Caco-2 (cell line): ENCODE data around the gene OPN1SW. TPM values are rescaled to one million over a fixed set of nuclear protein-coding genes. Genes with fewer than 3 reads are reported as not detected.

Experiments
- BruUV-seq: library from RNA; stranded (reverse); fragments of 400-500 nt; replicated peaks from 2 replicates; lab custom pipeline; 2021; lab: Mats Ljungman, UMichigan
- CTCF ChIA-PET: fragments of 300-600 bp; sonication (Branson Sonifier 250); formaldehyde crosslinking; loops from one replicate; lab custom pipeline; 2022; ENCODE audit warnings: antibody characterized with exemption; lab: Charles Lee
- POLR2A ChIA-PET: fragments of 300-600 bp; sonication (Branson Sonifier 250); formaldehyde crosslinking; loops from one replicate; lab custom pipeline; 2022; ENCODE audit warnings: antibody characterized with exemption; lab: Charles Lee
- DNase-seq, 2 experiments: peaks; one replicate each; pipeline versions ENCODE4 v3.0.0 to v3.0.0-alpha.2; 2020 to 2022
- H3K27me3 ChIP-seq: replicated peaks from 2 replicates; pipeline ENCODE4 v1.6.0; 2011; ENCODE audit warnings: low read length; ENCODE audit not compliant: control insufficient read depth, insufficient read depth
- H3K36me3 ChIP-seq: 2 replicates; pipeline ENCODE4 v1.5.1; 2011; ENCODE audit warnings: low read length; ENCODE audit not compliant: control insufficient read depth, insufficient read depth
- H3K4me1 ChIP-seq: fragments of 250-450 bp; sonication (Bioruptor Pico); 2 replicates; pipeline ENCODE4 v1.5.1; 2020; ENCODE audit warnings: mild to moderate bottlenecking
- H3K4me3 ChIP-seq: 2 replicates; pipeline ENCODE4 v1.5.1; 2011; ENCODE audit warnings: low read depth, mild to moderate bottlenecking, control low read depth, low read length
- H3K9me3 ChIP-seq: fragments of 250-450 bp; sonication (Bioruptor Pico); 2 replicates; pipeline ENCODE4 v1.5.1; 2020; ENCODE audit warnings: mild to moderate bottlenecking, moderate library complexity
- H3K27ac Mint-ChIP-seq: one replicate; pipeline ENCODE4 v1.8.0; 2022; ENCODE audit warnings: mixed read lengths; ENCODE audit not compliant: unreplicated experiment
- H3K27me3 Mint-ChIP-seq: one replicate; pipeline ENCODE4 v1.8.0; 2022; ENCODE audit warnings: mixed read lengths; ENCODE audit not compliant: insufficient read depth, unreplicated experiment
- H3K36me3 Mint-ChIP-seq: one replicate; pipeline ENCODE4 v1.8.0; 2022; ENCODE audit warnings: mild to moderate bottlenecking, mixed read lengths; ENCODE audit not compliant: insufficient read depth, unreplicated experiment
- H3K4me1 Mint-ChIP-seq: one replicate; pipeline ENCODE4 v1.8.0; 2022; ENCODE audit warnings: low read depth, mixed read lengths; ENCODE audit not compliant: unreplicated experiment
- H3K4me3 Mint-ChIP-seq: one replicate; pipeline ENCODE4 v1.8.0; 2022; ENCODE audit warnings: mild to moderate bottlenecking, moderate library complexity, mixed read lengths; ENCODE audit not compliant: unreplicated experiment
- H3K9me3 Mint-ChIP-seq: one replicate; pipeline ENCODE4 v1.8.0; 2022; ENCODE audit warnings: mixed read lengths; ENCODE audit not compliant: unreplicated experiment
- intact Hi-C: fragments of 100-400 bp; cut with micrococcal nuclease; formaldehyde crosslinking; loops from one replicate; pipeline ENCODE4 v1.10.0; 2022; ENCODE audit not compliant: unreplicated experiment
- total RNA-seq: library from RNA; stranded (reverse); gene quantifications from 2 replicates; pipeline ENCODE4 v1.2.3, GENCODE V29; 2022
- TF ChIP-seq, protein P1 (sequence below), 2 experiments: fragments of 200-600 bp in 1 of 2; IDR thresholded peaks; 1 replicate in 1 of 2; 2 replicates in 1 of 2; pipeline versions ENCODE4 v1.5.1 to v1.8.0; 2011 to 2022; ENCODE audit warnings: antibody characterized with exemption in 1 of 2, control low read depth in 1 of 2, inconsistent platforms in 1 of 2, low read depth in 1 of 2, low read length in 1 of 2, mild to moderate bottlenecking in 1 of 2, moderate library complexity in 1 of 2; ENCODE audit not compliant: insufficient read depth in 1 of 2, severe bottlenecking in 1 of 2, unreplicated experiment in 1 of 2

Gene OPN1SW
- total RNA-seq, 1 experiment from 2014 or later = not detected

- peaks cover 55% of the 10 kb centered on the region for H3K36me3 Mint-ChIP-seq
- no peak overlapping the region for H3K4me3 ChIP-seq
- peaks cover 1% of the 10 kb centered on the region for H3K36me3 ChIP-seq
- H3K4me1 Mint-ChIP-seq = peaks cover 6% of the 10 kb centered on the region
- H3K4me1 ChIP-seq = no peaks in the 10 kb centered on the region
- H3K27me3 ChIP-seq = no peaks in the 10 kb centered on the region
- H3K9me3 ChIP-seq = peaks cover 8% of the 10 kb centered on the region; the same call in 1 of the 2 replicates
- no peak overlapping the region for H3K27ac Mint-ChIP-seq
- H3K27me3 Mint-ChIP-seq = no peaks in the 10 kb centered on the region
- H3K4me3 Mint-ChIP-seq = no peak overlapping the region
- POLR2A ChIA-PET = no interaction called here
- H3K9me3 Mint-ChIP-seq = peaks cover 19% of the 10 kb centered on the region
- CTCF ChIA-PET = no interaction called here
- TSS peak; percentile 4 for BruUV-seq
- intact Hi-C loops = no loop called here
- TF ChIP-seq, protein P1, sequence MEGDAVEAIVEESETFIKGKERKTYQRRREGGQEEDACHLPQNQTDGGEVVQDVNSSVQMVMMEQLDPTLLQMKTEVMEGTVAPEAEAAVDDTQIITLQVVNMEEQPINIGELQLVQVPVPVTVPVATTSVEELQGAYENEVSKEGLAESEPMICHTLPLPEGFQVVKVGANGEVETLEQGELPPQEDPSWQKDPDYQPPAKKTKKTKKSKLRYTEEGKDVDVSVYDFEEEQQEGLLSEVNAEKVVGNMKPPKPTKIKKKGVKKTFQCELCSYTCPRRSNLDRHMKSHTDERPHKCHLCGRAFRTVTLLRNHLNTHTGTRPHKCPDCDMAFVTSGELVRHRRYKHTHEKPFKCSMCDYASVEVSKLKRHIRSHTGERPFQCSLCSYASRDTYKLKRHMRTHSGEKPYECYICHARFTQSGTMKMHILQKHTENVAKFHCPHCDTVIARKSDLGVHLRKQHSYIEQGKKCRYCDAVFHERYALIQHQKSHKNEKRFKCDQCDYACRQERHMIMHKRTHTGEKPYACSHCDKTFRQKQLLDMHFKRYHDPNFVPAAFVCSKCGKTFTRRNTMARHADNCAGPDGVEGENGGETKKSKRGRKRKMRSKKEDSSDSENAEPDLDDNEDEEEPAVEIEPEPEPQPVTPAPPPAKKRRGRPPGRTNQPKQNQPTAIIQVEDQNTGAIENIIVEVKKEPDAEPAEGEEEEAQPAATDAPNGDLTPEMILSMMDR (IDR thresholded peaks at IDR 0.05; ENCODE audit: insufficient read depth in 1 of 2, low read depth in 1 of 2, low read length in 1 of 2, severe bottlenecking in 1 of 2, unreplicated experiment in 1 of 2) = no peak
- DNase-seq = no peak
These were observed 1.8 kb upstream of the OPN1SW start for GRCh38 chr7:128777156-128778123.

DNA sequence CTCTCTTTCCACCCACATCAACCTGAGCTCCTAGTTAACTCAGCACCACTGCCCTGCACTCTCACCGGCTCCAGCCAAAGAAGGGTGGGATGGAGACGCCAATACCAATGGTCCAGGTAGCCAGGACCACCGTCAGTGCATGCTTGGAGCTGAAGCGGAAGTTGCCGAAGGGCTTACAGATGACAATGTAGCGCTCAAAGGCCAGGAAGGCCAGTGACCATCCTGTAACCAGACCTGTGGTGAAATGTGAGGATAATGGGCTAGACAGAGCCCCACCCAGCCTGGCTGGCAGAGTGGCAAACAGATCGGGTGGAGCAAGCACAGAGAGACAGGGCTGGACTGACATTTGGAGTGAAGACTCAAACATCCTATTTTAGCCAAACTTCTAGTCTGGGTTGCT lies 673 bp downstream of the OPN1SW start:
- ChIA-PET CTCF (no interaction called here), POLR2A (no interaction called here)
- Histone ChIP-seq H3K27me3 (no peaks in the 10 kb centered on the region), H3K36me3 (peaks cover 3% of the 10 kb centered on the region), H3K4me1 (no peaks in the 10 kb centered on the region), H3K9me3 (peaks cover 8% of the 10 kb centered on the region; the same call in 1 of the 2 replicates), H3K4me3 (no peak overlapping the region)
- Mint-ChIP-seq H3K27me3 (no peaks in the 10 kb centered on the region), H3K36me3 (peaks cover 80% of the 10 kb centered on the region), H3K4me1 (peaks cover 6% of the 10 kb centered on the region), H3K4me3 (no peak overlapping the region), H3K27ac (no peak overlapping the region), H3K9me3 (peaks cover 19% of the 10 kb centered on the region)
- BruUV-seq = no TSS peak
- no peak for DNase-seq
- TF ChIP-seq, protein P1 (IDR thresholded peaks at IDR 0.05; ENCODE audit: insufficient read depth in 1 of 2, low read depth in 1 of 2, low read length in 1 of 2, severe bottlenecking in 1 of 2, unreplicated experiment in 1 of 2) = no peak
- intact Hi-C loops = no loop called here

GRCh38 chr7:128774029-128774689 lies 1.4 kb downstream of the OPN1SW start:
- Mint-ChIP-seq H3K4me3 (no peak overlapping the region), H3K36me3 (peaks cover 87% of the 10 kb centered on the region), H3K9me3 (peaks cover 19% of the 10 kb centered on the region), H3K27ac (peak overlapping the region; percentile 35), H3K27me3 (no peaks in the 10 kb centered on the region), H3K4me1 (peaks cover 6% of the 10 kb centered on the region)
- no TSS peak for BruUV-seq
- CTCF ChIA-PET = no interaction called here
- Histone ChIP-seq H3K9me3 (peaks cover 8% of the 10 kb centered on the region; the same call in 1 of the 2 replicates), H3K4me3 (no peak overlapping the region), H3K27me3 (no peaks in the 10 kb centered on the region), H3K4me1 (no peaks in the 10 kb centered on the region), H3K36me3 (peaks cover 3% of the 10 kb centered on the region)
- TF ChIP-seq, protein P1 (IDR thresholded peaks at IDR 0.05; ENCODE audit: insufficient read depth in 1 of 2, low read depth in 1 of 2, low read length in 1 of 2, severe bottlenecking in 1 of 2, unreplicated experiment in 1 of 2) = no peak
- intact Hi-C loops = no loop called here
- DNase-seq = no peak
- POLR2A ChIA-PET = no interaction called here
